Measurements from ENCODE around the gene PROX2.

PROX2 gene

GRCh38 chr14:74853581-74853980, 22.4 kb downstream of the PROX2 start:
- Histone ChIP-seq H3K9ac (ENCODE audit: insufficient read length) (peak overlapping the region; percentile 60), H3K9me3 (ENCODE audit: low read depth, low read length) (no peaks in the 10 kb centered on the region), H3K36me3 (ENCODE audit: insufficient read depth, low read length) (no peaks in the 10 kb centered on the region), H3K4me3 (peak overlapping the region; percentile 57; the same call in 1 of the 2 replicates), H3K27ac (peak overlapping the region; percentile 91)
- DNase-seq (ENCODE audit: low read depth, low spot score): no peak
- TF ChIP-seq EZH2 (IDR thresholded peaks at IDR 0.05) (no peak), POLR2AphosphoS5 (IDR thresholded peaks at IDR 0.05; ENCODE audit: borderline replicate concordance, low read depth, low read length) (no peak), FOXP2 (optimal IDR thresholded peaks at IDR 0.05; ENCODE audit: control extremely low read depth, extremely low read length, insufficient read depth) (no peak)

- peak overlapping the region; percentile 91 for H3K27ac ChIP-seq
- peak overlapping the region; percentile 60 for H3K9ac ChIP-seq (ENCODE audit: insufficient read length)
- no peak for TF ChIP-seq EZH2 (IDR thresholded peaks at IDR 0.05)
- TF ChIP-seq FOXP2 (optimal IDR thresholded peaks at IDR 0.05; ENCODE audit: control extremely low read depth, extremely low read length, insufficient read depth): no peak
- no peak for TF ChIP-seq POLR2AphosphoS5 (IDR thresholded peaks at IDR 0.05; ENCODE audit: borderline replicate concordance, low read depth, low read length)
- H3K9me3 ChIP-seq (ENCODE audit: low read depth, low read length): no peaks in the 10 kb centered on the region
- no peaks in the 10 kb centered on the region for H3K36me3 ChIP-seq (ENCODE audit: insufficient read depth, low read length)
- peak overlapping the region; percentile 57 for H3K4me3 ChIP-seq
- peak; percentile 50 for DNase-seq (ENCODE audit: low read depth, low spot score)
Observed at GRCh38 chr14:74852922-74853530, 22.9 kb downstream of the PROX2 start.

- DNase-seq (ENCODE audit: low read depth, low spot score): no peak
- Histone ChIP-seq H3K9me3 (ENCODE audit: low read depth, low read length) (no peaks in the 10 kb centered on the region), H3K9ac (ENCODE audit: insufficient read length) (no peak overlapping the region), H3K36me3 (ENCODE audit: insufficient read depth, low read length) (no peaks in the 10 kb centered on the region), H3K27ac (no peak overlapping the region), H3K4me3 (no peak overlapping the region)
- no peak for TF ChIP-seq EZH2 (IDR thresholded peaks at IDR 0.05)
- TF ChIP-seq POLR2AphosphoS5 (IDR thresholded peaks at IDR 0.05; ENCODE audit: borderline replicate concordance, low read depth, low read length): no peak
- no peak for TF ChIP-seq FOXP2 (optimal IDR thresholded peaks at IDR 0.05; ENCODE audit: control extremely low read depth, extremely low read length, insufficient read depth)
Observed at GRCh38 chr14:74848768-74849167, 27.2 kb downstream of the PROX2 start.

GRCh38 chr14:74846968-74847665, 28.8 kb downstream of the PROX2 start:
- Histone ChIP-seq H3K9me3 (ENCODE audit: low read depth, low read length) (no peaks in the 10 kb centered on the region), H3K4me3 (peak overlapping the region; percentile 65; the same call in 1 of the 2 replicates), H3K36me3 (ENCODE audit: insufficient read depth, low read length) (no peaks in the 10 kb centered on the region), H3K27ac (peak overlapping the region; percentile 83), H3K9ac (ENCODE audit: insufficient read length) (no peak overlapping the region)
- TF ChIP-seq EZH2 (IDR thresholded peaks at IDR 0.05) (no peak), POLR2AphosphoS5 (IDR thresholded peaks at IDR 0.05; ENCODE audit: borderline replicate concordance, low read depth, low read length) (no peak), FOXP2 (optimal IDR thresholded peaks at IDR 0.05; ENCODE audit: control extremely low read depth, extremely low read length, insufficient read depth) (no peak)
- no peak for DNase-seq (ENCODE audit: low read depth, low spot score)

- H3K36me3 ChIP-seq (ENCODE audit: insufficient read depth, low read length): no peaks in the 10 kb centered on the region
- no peak overlapping the region for H3K9ac ChIP-seq (ENCODE audit: insufficient read length)
- no peaks in the 10 kb centered on the region for H3K9me3 ChIP-seq (ENCODE audit: low read depth, low read length)
- peak overlapping the region; percentile 83 for H3K27ac ChIP-seq
- peak; percentile 87 for DNase-seq (ENCODE audit: low read depth, low spot score)
- H3K4me3 ChIP-seq: peak overlapping the region; percentile 65
- TF ChIP-seq FOXP2 (optimal IDR thresholded peaks at IDR 0.05; ENCODE audit: control extremely low read depth, extremely low read length, insufficient read depth) (no peak), POLR2AphosphoS5 (IDR thresholded peaks at IDR 0.05; ENCODE audit: borderline replicate concordance, low read depth, low read length) (peak; percentile 54; the same call in 1 of the 2 replicates), EZH2 (IDR thresholded peaks at IDR 0.05) (no peak)
Observed at GRCh38 chr14:74846168-74846567, 29.8 kb downstream of the PROX2 start.

GRCh38 chr14:74843653-74844052, 32.3 kb downstream of the PROX2 start:
- Histone ChIP-seq H3K9me3 (ENCODE audit: low read depth, low read length) (no peaks in the 10 kb centered on the region), H3K27ac (peak overlapping the region; percentile 86), H3K4me3 (peak overlapping the region; percentile 34; the same call in 1 of the 2 replicates), H3K36me3 (ENCODE audit: insufficient read depth, low read length) (peaks cover 9% of the 10 kb centered on the region), H3K9ac (ENCODE audit: insufficient read length) (no peak overlapping the region)
- no peak for TF ChIP-seq POLR2AphosphoS5 (IDR thresholded peaks at IDR 0.05; ENCODE audit: borderline replicate concordance, low read depth, low read length)
- no peak for TF ChIP-seq EZH2 (IDR thresholded peaks at IDR 0.05)
- no peak for TF ChIP-seq FOXP2 (optimal IDR thresholded peaks at IDR 0.05; ENCODE audit: control extremely low read depth, extremely low read length, insufficient read depth)
- DNase-seq (ENCODE audit: low read depth, low spot score): no peak

- Histone ChIP-seq H3K9me3 (ENCODE audit: low read depth, low read length) (no peaks in the 10 kb centered on the region), H3K4me3 (no peak overlapping the region), H3K9ac (ENCODE audit: insufficient read length) (no peak overlapping the region), H3K36me3 (ENCODE audit: insufficient read depth, low read length) (peaks cover 14% of the 10 kb centered on the region), H3K27ac (no peak overlapping the region)
- no peak for TF ChIP-seq FOXP2 (optimal IDR thresholded peaks at IDR 0.05; ENCODE audit: control extremely low read depth, extremely low read length, insufficient read depth)
- no peak for TF ChIP-seq EZH2 (IDR thresholded peaks at IDR 0.05)
- TF ChIP-seq POLR2AphosphoS5 (IDR thresholded peaks at IDR 0.05; ENCODE audit: borderline replicate concordance, low read depth, low read length): no peak
- DNase-seq (ENCODE audit: low read depth, low spot score): no peak
Observed at GRCh38 chr14:74841230-74842207, 34.4 kb downstream of the PROX2 start.
